ENCODE data around the gene FAM171A1.
A peak's percentile ranks its signal among the peaks of the same experiment; 100 is the strongest.
"Not testable (repeated sequence)": the region's sequence is repeated elsewhere in the genome, so short reads cannot be mapped to it uniquely, and the experiment has no call there.

The FAM171A1 gene

GRCh38 chr10:15210521-15210920 lies 160.6 kb downstream of the FAM171A1 start:
- DNase-seq (ENCODE audit: low read depth, low spot score): no peak

DNA sequence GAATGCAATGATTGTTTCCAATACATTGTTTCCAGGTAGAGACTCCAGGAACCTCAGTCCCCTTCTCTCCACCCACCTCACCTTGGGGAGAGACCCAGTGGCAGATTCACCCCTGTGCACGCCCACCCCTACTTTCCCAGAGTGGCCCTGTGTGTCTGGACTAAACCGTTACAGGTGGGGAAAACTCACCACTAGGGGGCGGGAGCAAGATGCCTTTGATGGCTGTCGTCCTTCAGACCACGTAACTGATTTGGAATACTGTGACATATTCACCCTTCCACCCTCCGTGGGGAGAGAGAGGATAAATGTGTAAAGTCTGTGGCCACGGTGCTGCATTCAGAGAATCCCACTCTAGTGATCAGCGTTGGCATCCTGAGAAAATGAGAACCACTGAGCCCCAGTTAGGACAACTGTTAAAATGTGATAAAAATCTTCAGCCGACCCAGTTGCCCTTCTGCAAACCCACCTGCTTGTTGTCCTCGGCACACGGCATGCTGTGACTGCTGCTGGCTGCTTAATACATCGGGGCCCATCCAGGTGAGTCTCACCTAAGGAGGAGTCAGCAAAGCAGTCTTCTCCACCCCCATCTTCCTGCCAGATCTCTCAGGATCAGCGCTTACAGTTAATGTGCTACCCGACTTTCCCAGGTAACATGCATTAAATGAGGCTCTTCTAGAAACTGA lies 161.1 kb downstream of the FAM171A1 start:
- peak; percentile 87 for DNase-seq (ENCODE audit: low read depth, low spot score)

GRCh38 chr10:15208221-15208620 lies 162.9 kb downstream of the FAM171A1 start:
- DNase-seq (ENCODE audit: low read depth, low spot score): no peak

GRCh38 chr10:15207410-15207809 lies 163.7 kb downstream of the FAM171A1 start:
- not testable (repeated sequence) for DNase-seq (ENCODE audit: low read depth, low spot score)

GRCh38 chr10:15202639-15203038 lies 168.4 kb downstream of the FAM171A1 start:
- DNase-seq (ENCODE audit: low read depth, low spot score): no peak

- DNase-seq (ENCODE audit: low read depth, low spot score): not testable (repeated sequence)
Observed at GRCh38 chr10:15202301-15202621, 168.8 kb downstream of the FAM171A1 start.

GRCh38 chr10:15201589-15202300 lies 169.3 kb downstream of the FAM171A1 start:
- DNase-seq (ENCODE audit: low read depth, low spot score): peak; percentile 71

GRCh38 chr10:15200626-15201025 lies 170.5 kb downstream of the FAM171A1 start:
- peak; percentile 91 for DNase-seq (ENCODE audit: low read depth, low spot score)

- peak; percentile 28 for DNase-seq (ENCODE audit: low read depth, low spot score)
Observed at GRCh38 chr10:15197911-15198310, 173.2 kb downstream of the FAM171A1 start.

DNA sequence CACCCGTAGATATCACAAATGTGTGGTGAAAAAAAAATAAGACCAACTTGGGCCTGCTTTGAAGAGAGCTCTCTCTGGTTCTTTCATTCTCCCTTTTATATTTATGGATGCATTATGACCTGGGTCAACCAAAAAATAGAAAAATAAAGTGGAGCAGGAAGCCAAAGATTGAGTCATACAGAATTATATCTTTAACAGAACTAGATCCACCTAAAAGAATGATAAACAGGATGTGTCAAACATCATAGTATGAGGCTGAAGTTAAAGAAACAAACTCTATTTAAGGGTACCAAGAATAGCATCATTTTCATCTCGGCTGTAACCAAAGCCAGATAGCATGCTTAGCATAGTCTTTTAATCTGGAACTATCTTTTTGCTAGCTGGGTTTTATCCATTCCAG lies 173.8 kb downstream of the FAM171A1 start:
- DNase-seq (ENCODE audit: low read depth, low spot score): no peak

DNA sequence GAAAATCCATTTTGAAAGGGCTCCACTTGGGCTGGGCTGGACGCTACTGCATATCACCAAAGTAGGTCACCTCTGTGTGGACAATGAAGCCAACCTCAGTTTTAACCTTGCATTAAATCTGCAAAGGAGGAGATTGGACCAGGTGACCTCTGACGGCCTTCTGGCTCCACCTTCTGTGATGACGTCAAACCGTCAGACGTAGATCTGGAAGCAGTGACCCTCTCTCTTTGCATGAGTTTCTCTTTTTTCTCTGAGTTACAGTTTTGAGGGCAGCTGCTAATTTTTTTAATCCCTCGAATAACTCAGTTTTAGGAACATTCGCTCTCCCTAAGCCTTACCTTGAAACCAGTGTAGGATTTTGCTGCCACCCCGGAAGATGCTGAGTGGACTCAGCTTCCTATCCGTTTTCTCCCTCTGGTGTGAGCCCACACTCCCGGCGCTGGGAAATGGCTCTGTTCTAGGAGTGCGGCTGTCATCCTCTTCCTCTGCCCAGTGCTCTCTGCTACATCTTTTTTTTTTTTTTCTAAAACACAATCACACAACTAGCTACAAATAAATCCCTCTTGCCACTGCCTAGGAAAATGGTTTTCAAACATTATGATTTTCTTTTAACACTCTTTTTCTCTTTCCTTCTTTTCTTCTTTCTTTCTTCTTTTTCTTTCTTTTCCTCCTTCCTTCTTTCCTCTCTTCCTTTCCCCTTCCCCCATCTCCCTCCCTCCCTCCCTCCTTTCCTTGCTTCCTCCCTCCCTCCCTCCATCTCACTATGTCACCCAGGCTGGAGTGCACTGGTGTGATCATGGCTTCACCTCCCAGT lies 174.9 kb downstream of the FAM171A1 start:
- DNase-seq (ENCODE audit: low read depth, low spot score): no peak

GRCh38 chr10:15189133-15189885 lies 181.8 kb downstream of the FAM171A1 start:
- no peak for DNase-seq (ENCODE audit: low read depth, low spot score)

DNA sequence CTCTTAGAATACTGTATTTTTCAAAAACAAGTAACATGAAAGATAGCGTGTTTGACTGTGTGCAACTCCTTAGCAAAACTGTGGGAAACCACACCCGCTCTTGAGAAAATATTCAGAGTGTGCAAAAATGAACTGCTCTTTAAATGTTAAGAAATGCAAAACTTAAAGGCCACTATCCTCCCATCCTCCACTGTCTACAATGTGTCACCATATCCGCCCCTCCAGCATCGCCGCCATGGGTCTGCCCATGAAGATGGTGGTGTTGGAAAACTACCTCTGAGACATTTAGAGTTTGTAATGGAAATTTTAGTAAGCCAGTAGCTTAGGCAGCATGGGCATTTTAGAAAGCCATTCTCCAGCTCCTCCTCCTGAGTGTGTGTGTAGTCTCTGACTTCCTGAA lies 182.5 kb downstream of the FAM171A1 start:
- DNase-seq (ENCODE audit: low read depth, low spot score): no peak

GRCh38 chr10:15183689-15184481 lies 187.2 kb downstream of the FAM171A1 start:
- DNase-seq (ENCODE audit: low read depth, low spot score): no peak

DNA sequence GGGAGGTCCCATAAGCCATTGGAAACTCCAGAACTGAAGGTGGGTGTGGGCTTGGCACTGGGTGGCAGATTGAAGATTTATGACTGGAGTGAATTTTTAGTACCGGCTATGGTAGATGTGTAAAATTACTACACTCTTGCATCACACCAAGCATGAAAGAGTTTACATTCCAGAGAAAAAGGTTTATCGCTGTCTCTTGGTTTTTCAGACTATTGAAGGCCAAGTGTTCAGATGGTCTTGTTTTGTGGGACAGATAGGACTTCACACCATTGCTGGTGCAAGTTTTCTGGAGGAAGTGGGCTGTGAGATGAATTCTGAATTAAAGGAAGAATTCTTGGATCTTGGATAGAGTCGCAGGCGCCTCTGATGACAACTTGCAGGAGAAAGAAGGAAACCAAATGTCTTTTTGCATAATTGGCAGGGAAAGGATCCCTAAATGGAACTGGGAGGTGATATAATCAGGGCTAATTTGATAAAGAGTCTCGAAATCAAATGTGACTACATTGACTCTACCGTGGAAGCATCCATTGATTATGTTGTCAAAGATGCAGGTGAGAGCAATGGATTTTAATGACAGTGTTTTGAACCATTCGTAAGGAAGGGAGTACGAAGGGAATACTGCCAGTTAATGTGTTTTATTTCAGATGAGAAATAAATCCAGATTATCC lies 188.4 kb downstream of the FAM171A1 start:
- DNase-seq (ENCODE audit: low read depth, low spot score): no peak

DNA sequence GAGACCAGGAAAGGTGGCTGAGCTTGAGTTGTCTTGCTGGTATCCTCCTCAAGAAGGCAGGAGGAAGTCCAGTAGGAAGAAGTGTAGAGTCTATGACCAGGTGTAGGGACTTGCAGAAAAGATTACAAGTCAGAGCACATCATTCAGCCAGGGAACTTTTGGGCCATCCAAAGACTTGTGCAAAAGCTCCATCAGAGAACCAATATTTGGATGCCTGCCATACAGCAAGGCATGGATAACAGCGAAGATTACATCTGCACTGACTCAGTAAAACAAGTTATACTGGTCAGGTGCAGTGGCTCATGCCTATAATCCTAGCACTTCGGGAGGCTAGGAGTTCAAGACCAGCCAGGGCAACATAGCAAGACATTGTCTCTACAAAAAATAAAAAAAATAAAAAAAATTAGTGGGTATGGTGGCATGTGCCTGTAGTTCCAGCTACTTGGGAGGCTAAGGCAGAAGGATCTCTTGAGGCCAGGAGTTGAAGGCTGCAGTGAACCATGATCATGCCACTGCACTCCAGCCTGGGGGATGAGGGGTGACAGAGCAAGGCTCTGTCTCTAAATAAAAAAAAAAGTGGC lies 189.4 kb downstream of the FAM171A1 start:
- no peak for DNase-seq (ENCODE audit: low read depth, low spot score)

- DNase-seq (ENCODE audit: low read depth, low spot score): no peak
Observed at GRCh38 chr10:15180736-15181135, 190.4 kb downstream of the FAM171A1 start.

- DNase-seq (ENCODE audit: low read depth, low spot score): no peak
Observed at GRCh38 chr10:15176269-15176668, 194.8 kb downstream of the FAM171A1 start.

DNA sequence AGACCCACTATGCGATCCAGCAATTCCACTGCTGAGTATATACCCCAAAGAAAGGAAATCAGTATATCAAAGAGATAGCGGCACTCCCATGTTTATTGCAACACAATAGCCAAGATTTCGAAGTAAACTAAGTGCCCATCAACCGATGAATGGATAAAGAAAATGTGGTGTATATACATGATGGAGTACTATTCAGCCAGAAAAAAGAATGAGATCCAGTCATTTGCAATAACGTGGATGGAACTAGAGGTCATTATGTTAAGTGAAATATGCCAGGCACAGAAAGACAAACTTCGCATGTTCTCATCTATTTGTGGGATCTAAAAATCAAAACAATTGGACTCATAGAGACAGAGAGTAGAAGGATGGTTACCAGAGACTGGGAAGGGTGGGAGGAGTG lies 195.5 kb downstream of the FAM171A1 start:
- no peak for DNase-seq (ENCODE audit: low read depth, low spot score)

DNA sequence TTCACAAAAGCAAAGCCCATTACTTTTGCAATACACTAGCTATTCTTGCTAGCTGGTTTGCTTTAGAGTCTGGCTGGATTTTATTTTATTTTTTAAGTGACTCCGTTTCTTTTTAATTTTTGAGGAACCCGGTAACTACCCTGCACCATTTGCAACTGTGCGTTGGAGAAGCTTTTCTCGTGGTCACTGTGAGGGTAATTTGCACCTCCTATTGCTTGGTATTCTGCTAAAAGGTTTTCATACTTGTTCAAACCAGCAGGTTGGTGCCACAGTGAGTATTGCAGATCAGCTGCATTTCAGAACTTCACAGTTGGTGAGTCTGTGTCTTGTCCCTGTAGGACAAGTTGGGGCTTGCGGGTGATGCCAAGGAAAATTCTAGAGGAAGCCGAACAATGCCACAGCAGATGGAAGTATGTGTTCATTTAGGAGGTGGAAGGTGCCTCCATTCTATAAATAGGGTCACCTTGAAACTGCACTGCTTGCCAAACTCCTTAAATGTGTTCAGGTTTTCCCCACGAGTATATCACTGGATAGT lies 198.7 kb downstream of the FAM171A1 start:
- no peak for DNase-seq (ENCODE audit: low read depth, low spot score)
